ENCODE results near the gene TOMM22.

TOMM22 gene

DNA sequence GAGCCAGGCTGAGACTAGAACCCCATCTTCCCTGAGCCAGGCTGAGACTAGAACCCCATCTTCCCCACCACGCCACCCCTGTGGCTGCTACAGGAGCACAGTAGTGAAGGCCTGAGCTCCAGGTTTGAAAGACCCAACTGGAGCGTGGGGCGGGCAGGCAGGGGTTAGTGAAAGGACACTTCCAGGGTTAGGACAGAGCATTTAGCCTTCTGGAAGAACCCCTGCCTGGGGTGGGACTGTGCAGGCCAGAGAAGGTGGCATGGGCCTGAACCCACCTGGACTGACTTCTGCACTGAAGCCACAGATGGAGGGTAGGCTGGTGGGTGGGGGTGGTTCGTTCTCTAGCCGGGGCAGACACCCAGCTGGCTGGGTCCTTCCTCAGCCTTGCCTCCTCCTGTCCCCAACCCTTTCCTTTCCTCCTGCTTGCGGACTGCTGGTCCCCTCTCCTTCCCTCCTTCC, 50.0 kb downstream of the TOMM22 start:
- no peak for DNase-seq (ENCODE audit: insufficient read length, low spot score)

DNA sequence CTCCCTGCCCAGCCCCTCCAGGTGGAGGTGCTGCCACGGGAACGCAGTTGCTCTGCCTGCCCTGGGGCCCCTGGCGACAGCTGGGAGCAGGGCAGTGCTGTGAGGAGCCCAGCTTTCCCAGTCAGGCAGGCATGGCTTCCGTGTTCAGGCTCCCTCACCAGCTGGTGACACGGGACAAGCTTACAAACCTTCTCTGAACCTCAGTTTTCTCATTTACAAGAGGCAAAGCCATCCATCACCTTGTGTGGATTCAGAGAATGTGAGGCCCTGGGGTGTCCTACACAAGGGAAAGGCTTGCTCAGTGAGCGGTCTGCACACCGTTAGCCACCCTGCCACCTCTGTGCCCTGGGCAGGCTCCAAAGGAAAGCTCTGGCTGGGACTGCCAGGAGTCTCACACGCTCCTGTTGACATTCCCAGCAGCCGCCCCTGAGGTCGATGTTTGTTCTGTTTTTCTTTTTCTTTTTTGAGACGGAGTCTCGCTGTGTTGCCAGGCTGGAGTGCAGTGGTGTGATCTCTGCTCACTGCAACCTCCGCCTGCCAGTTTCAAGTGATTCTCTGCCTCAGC, 50.6 kb downstream of the TOMM22 start:
- FAIRE-seq (no peak), DNase-seq (ENCODE audit: insufficient read length, low spot score) (no peak)

More for the DNA sequence above, 50.0 kb downstream of the TOMM22 start:
- no peak for FAIRE-seq

DNA sequence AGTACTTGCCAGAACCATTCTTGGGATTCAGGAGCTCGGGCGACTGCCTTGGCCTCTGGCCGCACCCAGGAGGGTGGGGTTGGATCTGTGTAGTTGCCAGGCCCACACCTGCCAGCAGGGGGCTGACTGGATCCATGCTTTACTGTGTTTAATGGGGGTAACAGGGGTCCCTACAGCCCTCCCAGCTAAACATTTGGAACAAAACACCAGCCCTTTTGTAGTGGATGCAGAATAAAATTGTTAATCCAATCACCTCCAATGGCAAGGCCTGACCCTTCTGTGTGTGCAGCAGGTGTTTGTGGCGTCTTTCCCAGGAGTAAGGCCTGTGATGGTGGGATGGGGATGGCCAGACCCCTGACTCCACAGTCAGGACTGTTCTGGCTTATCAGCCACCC, 51.6 kb downstream of the TOMM22 start:
- DNase-seq (ENCODE audit: insufficient read length, low spot score) = no peak
- FAIRE-seq = peak; percentile 61

DNA sequence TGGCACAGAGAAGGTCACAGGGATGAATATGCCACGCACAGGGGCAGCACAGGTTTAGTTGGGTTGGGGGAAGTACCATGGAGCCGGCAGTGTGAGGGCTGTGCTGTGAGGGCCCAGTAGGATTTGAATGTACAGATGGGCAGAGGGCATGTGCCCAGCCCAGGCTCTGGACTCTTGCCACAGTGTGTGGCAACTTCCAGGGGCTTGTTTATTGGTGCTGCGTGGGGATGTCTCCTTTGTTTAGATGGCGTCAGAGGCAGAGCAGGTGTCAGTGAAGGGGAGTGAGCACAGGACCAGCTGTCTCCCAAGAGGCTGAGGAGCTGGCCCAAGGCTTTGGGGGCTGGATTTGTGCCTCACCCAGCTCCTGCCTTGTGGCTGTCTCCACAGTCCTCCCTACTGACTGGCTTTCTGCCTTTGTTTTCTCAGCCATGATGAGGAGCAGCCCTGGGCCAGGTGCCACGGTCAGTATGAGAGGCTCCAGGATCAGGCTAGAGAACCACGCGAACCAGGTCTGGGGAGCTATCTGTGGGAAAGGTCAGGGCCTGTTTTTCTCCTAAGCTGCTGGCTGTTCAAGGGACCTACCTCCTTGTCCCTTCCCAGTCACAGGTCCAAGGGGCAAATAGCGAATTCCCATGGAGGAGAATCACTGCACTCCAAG, 52.1 kb downstream of the TOMM22 start:
- no peak for FAIRE-seq
- no peak for DNase-seq (ENCODE audit: insufficient read length, low spot score)

DNA sequence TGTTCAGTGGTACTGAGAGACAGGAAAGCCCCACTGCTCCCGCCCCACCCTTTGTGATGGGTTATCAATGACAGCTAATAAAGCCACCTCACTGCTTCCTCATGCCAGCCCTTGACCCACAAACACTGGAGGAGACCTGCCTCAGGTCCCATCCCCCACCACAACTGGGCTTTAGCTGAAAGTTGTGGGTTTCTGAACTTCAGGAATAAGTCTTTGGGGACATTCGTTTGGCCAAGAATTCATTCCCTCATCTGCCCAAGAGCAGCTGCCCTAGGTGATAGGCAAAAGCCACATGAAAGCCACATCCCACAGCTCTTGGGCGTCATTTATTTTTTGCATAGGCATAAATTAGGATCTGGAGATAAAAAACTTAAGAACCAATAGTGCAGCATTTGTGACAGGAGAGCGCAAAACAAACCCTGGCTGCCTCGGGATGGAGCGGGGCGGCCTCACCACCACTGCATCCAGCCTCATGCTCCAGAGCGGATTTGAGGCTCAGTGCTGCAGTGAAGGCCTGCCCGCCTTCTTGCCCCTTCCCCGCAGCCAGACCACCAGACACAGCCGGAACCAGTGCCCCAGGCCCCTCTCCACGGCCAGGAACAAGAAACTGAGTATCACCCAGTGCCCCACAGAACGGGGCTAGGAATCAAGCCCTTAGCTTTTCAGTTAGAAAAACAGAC, 52.8 kb downstream of the TOMM22 start:
- no peak for DNase-seq (ENCODE audit: insufficient read length, low spot score)
- no peak for FAIRE-seq

All from GM19239 (cell line).